Esophagus muscularis mucosa (tissue), 4 donors: ENCODE data around the gene MON2. TPM values are rescaled to one million over a fixed set of nuclear protein-coding genes. Genes with fewer than 3 reads are reported as not detected.

Experiments used
- DNase-seq: peaks from one replicate; pipeline ENCODE4 v3.0.0-alpha.2; 2017; ENCODE audit errors: extremely low spot score
- H3K27ac ChIP-seq, 4 donors: fragments of 200-600 bp; sonication (generic); replicated peaks in 1 of 4; 1 replicate in 3 of 4; 2 replicates in 1 of 4; pipeline ENCODE4 v1.5.1; 2016 to 2019; ENCODE audit warnings: mild to moderate bottlenecking in 1 of 4
- H3K27me3 ChIP-seq, 4 donors: fragments of 200-600 bp; sonication (generic); one replicate each; pipeline versions ENCODE4 v1.5.1 to v1.6.0; 2016 to 2019
- H3K36me3 ChIP-seq, 4 donors: fragments of 200-600 bp; sonication (generic); one replicate each; pipeline ENCODE4 v1.5.1; 2016 to 2019
- H3K4me1 ChIP-seq, 4 donors: fragments of 200-600 bp; sonication (generic); one replicate each; pipeline ENCODE4 v1.5.1; 2016 to 2019
- H3K4me3 ChIP-seq, 4 donors: fragments of 200-600 bp; sonication (generic); 1 replicate in 2 of 4; 2 replicates in 2 of 4; pipeline ENCODE4 v1.5.1; 2016 to 2019; ENCODE audit warnings: mild to moderate bottlenecking in 4 of 4, moderate library complexity in 1 of 4
- H3K9me3 ChIP-seq, 4 donors: fragments of 200-600 bp; sonication (generic); 1 replicate in 3 of 4; 2 replicates in 1 of 4; pipeline ENCODE4 v1.5.1; 2016 to 2019
- EP300 ChIP-seq: sonication (generic); formaldehyde crosslinking; IDR thresholded peaks from one replicate; pipeline ENCODE4 v1.6.1; 2017; ENCODE audit warnings: antibody characterized with exemption
- POLR2A ChIP-seq: fragments of 450-650 bp; IDR thresholded peaks from one replicate; pipeline ENCODE4 v1.6.1; 2017; ENCODE audit warnings: antibody characterized with exemption, moderate library complexity, mild to moderate bottlenecking, low read depth
- POLR2AphosphoS5 ChIP-seq, 2 donors: sonication (generic); formaldehyde crosslinking; IDR thresholded peaks; one replicate each; pipeline ENCODE4 v1.6.1; 2017; ENCODE audit warnings: antibody characterized with exemption in 2 of 2
- WGBS: methylation state at CpG from one replicate; pipeline ENCODE4 v1.1.5; 2018; 5-methylcytosine and 5-hydroxymethylcytosine counted together
- intact Hi-C: fragments of 100-400 bp; cut with DNase I; formaldehyde crosslinking; loops from one replicate; pipeline ENCODE4 v1.15.1; 2023
- total RNA-seq, 4 donors: library from RNA; depleted of rRNA; stranded (reverse); fragments of >200 nt; gene quantifications; one replicate each; pipeline versions ENCODE4 v1.1.0 to v1.2.1, GENCODE V29; 2016
- TF ChIP-seq, protein P1 (sequence below), 3 experiments: fragments of 200-600 bp in 2 of 3; fragments of 450-650 bp in 1 of 3; sonication (generic) in 2 of 3; IDR thresholded peaks; one replicate each; pipeline ENCODE4 v1.5.1; 2017 to 2019; ENCODE audit warnings: antibody characterized with exemption in 3 of 3, mild to moderate bottlenecking in 2 of 3, moderate library complexity in 1 of 3

The MON2 gene
- total RNA-seq, 4 donors from 2014 or later = 21.5 to 47.3 (median 30.8) TPM

DNA sequence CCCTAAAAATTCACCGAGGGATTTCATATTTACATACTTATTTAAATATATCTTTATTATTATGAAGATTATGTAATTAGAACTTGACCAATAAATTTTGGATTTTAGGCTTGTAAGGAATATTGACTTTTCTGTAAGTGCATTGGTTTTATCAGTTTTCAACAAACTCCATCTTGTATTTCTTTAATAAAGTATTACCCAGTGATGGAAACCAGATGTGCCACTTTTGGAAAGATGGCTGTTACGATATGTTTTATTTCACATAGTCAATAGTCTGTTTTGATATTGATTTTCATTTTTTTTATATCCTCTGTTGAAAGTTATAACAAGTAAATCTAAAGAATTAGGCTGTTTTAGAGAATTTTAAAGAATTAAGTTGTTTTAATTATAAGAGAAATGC is 1.8 kb downstream of the MON2 start:
- DNase-seq = no peak
- Histone ChIP-seq H3K9me3 (no peaks in the 10 kb centered on the region), H3K27me3 (no peaks in the 10 kb centered on the region), H3K4me1 (peaks cover 31 to 52% (median 45%) of the 10 kb centered on the region in 4 donors), H3K4me3 (peak overlapping the region; percentile 83 to 87 (median 84)), H3K27ac (no peak overlapping the region), H3K36me3 (peaks cover 0 to 15% (median 0%) of the 10 kb centered on the region in 4 donors)
- TF ChIP-seq, protein P1, sequence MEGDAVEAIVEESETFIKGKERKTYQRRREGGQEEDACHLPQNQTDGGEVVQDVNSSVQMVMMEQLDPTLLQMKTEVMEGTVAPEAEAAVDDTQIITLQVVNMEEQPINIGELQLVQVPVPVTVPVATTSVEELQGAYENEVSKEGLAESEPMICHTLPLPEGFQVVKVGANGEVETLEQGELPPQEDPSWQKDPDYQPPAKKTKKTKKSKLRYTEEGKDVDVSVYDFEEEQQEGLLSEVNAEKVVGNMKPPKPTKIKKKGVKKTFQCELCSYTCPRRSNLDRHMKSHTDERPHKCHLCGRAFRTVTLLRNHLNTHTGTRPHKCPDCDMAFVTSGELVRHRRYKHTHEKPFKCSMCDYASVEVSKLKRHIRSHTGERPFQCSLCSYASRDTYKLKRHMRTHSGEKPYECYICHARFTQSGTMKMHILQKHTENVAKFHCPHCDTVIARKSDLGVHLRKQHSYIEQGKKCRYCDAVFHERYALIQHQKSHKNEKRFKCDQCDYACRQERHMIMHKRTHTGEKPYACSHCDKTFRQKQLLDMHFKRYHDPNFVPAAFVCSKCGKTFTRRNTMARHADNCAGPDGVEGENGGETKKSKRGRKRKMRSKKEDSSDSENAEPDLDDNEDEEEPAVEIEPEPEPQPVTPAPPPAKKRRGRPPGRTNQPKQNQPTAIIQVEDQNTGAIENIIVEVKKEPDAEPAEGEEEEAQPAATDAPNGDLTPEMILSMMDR (IDR thresholded peaks at IDR 0.05) = no peak
- TF ChIP-seq POLR2AphosphoS5 (IDR thresholded peaks at IDR 0.05) (no peak), POLR2A (no peak), EP300 (no peak)
- intact Hi-C loops = loop anchor here (5.0 to 10.0 kb wide), 2 partner anchors 136 to 206 kb away; partner anchors contain the start of gene USP15
- 65% methylated on average over 2 of the region's 2 CpGs for WGBS

DNA sequence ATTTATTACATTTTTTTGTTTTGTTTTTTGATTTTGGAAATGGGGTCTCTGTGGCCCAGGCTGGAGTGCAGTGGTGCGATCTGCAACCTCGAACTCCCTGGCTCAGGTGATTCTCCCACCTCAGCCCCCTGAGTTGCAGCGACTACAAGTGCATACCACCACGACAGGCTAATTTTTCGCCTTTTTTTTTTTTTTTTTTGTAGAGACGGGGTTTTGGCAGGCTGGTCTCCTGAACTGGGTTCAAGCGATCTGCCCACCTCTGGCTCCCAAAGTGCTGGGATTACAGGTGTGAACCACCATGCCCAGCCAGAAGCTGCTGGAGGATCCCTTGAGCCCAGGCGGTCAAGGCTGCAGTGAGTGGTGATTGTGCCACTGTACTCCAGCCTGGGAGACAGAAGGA is 2.3 kb downstream of the MON2 start:
- TF ChIP-seq, protein P1 (IDR thresholded peaks at IDR 0.05) = no peak
- TF ChIP-seq EP300 = no peak
- no peak for TF ChIP-seq POLR2AphosphoS5 (IDR thresholded peaks at IDR 0.05)
- TF ChIP-seq POLR2A = no peak
- H3K9me3 ChIP-seq = no peaks in the 10 kb centered on the region
- peak overlapping the region in 2 of 4 donors; percentile 7 to 87 for H3K4me3 ChIP-seq
- peaks cover 0 to 20% (median 0%) of the 10 kb centered on the region in 4 donors for H3K36me3 ChIP-seq
- intact Hi-C loops = loop anchor here (5.0 to 10.0 kb wide), 2 partner anchors 136 to 207 kb away; partner anchors contain the start of gene USP15
- no peak for DNase-seq
- WGBS = 79% methylated on average over 7 of the region's 8 CpGs
- no peak overlapping the region for H3K27ac ChIP-seq
- peaks cover 31 to 52% (median 45%) of the 10 kb centered on the region in 4 donors for H3K4me1 ChIP-seq
- H3K27me3 ChIP-seq = no peaks in the 10 kb centered on the region

DNA sequence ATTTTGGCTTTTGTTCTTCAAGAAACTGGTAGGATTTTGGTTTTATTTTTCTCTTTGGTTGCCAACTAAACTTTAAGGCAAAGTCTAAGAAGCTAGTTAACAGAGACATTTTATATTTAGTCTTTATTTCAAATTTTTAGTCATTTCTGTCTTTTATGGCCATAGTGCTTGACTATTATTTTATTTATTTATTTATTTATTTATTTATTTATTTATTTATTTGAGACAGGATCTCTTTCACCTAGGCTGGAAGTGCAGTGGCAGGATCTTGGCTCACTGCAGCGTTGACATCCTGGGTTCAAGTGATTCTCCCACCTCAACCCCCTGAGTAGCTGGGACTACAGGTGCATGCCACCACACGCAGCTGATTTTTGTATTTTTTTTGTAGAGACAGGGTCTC is 3.1 kb downstream of the MON2 start:
- H3K4me1 ChIP-seq = peaks cover 31 to 52% (median 46%) of the 10 kb centered on the region in 4 donors
- H3K4me3 ChIP-seq = no peak overlapping the region
- 90% methylated on average over 2 of the region's 2 CpGs for WGBS
- H3K27ac ChIP-seq = no peak overlapping the region
- no peaks in the 10 kb centered on the region for H3K27me3 ChIP-seq
- no peak for DNase-seq
- H3K9me3 ChIP-seq = no peaks in the 10 kb centered on the region
- TF ChIP-seq EP300 = no peak
- TF ChIP-seq POLR2AphosphoS5 (IDR thresholded peaks at IDR 0.05) = no peak
- TF ChIP-seq POLR2A = no peak
- TF ChIP-seq, protein P1 (IDR thresholded peaks at IDR 0.05) = no peak
- H3K36me3 ChIP-seq = peaks cover 0 to 20% (median 0%) of the 10 kb centered on the region in 4 donors
- intact Hi-C loops = loop anchor here (5.0 to 10.0 kb wide), 2 partner anchors 135 to 207 kb away; partner anchors contain the start of gene USP15

DNA sequence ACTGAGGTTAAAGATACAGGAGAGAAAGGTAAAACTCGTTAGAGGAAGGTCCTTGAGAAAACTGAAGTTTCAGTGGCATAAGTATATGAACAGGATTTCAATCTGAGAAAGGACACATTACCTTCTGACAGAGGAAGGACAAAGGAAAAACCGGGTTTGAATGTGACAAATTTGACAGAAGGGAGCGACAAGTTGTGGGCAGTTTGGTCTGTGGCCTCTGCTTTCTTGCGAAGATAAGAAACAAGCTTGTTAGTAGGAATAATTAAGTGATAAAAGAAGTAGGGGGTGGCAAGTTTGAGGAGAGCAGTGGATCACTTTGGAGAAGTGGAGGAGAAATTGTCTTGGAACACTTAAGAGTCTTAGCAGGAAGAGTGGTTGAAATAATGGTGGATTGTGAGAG is 5.1 kb downstream of the MON2 start:
- 87% methylated on average over 4 of the region's 4 CpGs for WGBS
- intact Hi-C loops = no loop called here
- H3K4me3 ChIP-seq = no peak overlapping the region
- DNase-seq = no peak
- H3K27me3 ChIP-seq = no peaks in the 10 kb centered on the region
- H3K4me1 ChIP-seq = peaks cover 26 to 48% (median 42%) of the 10 kb centered on the region in 4 donors
- no peak for TF ChIP-seq POLR2AphosphoS5 (IDR thresholded peaks at IDR 0.05)
- TF ChIP-seq POLR2A = no peak
- TF ChIP-seq, protein P1 (IDR thresholded peaks at IDR 0.05) = no peak
- TF ChIP-seq EP300 = no peak
- peaks cover 0 to 20% (median 0%) of the 10 kb centered on the region in 4 donors for H3K36me3 ChIP-seq
- no peaks in the 10 kb centered on the region for H3K9me3 ChIP-seq
- no peak overlapping the region for H3K27ac ChIP-seq

DNA sequence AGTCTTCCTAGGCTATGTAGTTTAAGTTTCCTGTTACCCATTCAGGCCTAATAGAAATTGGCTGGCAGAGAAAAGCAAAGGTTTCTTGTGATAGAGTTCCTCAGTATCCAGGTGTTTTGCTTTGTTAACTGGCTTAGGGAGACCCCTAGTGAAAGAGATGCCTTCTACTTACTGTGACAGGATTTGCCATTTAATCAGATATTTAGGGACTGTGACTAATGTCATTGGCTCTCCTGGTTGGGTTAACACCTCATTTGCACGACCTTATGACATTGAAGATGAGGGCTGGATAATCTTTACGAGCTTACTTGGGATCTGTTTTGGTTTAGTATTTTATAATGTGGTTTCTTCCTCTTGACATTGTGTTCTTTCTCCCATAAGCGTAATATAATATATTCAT is 5.8 kb downstream of the MON2 start:
- 69% methylated on average over 3 of the region's 3 CpGs for WGBS
- DNase-seq = no peak
- H3K27ac ChIP-seq = no peak overlapping the region
- H3K4me3 ChIP-seq = no peak overlapping the region
- peaks cover 0 to 20% (median 1%) of the 10 kb centered on the region in 4 donors for H3K36me3 ChIP-seq
- peaks cover 24 to 46% (median 40%) of the 10 kb centered on the region in 4 donors for H3K4me1 ChIP-seq
- intact Hi-C loops = no loop called here
- TF ChIP-seq, protein P1 (IDR thresholded peaks at IDR 0.05) = no peak
- TF ChIP-seq POLR2A = no peak
- TF ChIP-seq POLR2AphosphoS5 (IDR thresholded peaks at IDR 0.05) = no peak
- no peak for TF ChIP-seq EP300
- no peaks in the 10 kb centered on the region for H3K27me3 ChIP-seq
- no peaks in the 10 kb centered on the region for H3K9me3 ChIP-seq
